PC-9 (cell line): ENCODE results near the gene TTLL8. TPM values are rescaled to one million over a fixed set of nuclear protein-coding genes. Genes with fewer than 3 reads are reported as not detected.

Experiments used
- BruUV-seq: library from RNA; stranded (reverse); fragments of 400-500 nt; replicated peaks from 2 replicates; lab custom pipeline; 2021; lab: Mats Ljungman, UMichigan
- CTCF ChIA-PET: fragments of 300-600 bp; sonication (Branson Sonifier 250); formaldehyde crosslinking; loops from one replicate; lab custom pipeline; 2022; ENCODE audit warnings: antibody characterized with exemption; lab: Charles Lee
- POLR2A ChIA-PET: fragments of 300-600 bp; sonication (Branson Sonifier 250); formaldehyde crosslinking; loops from one replicate; lab custom pipeline; 2022; ENCODE audit warnings: antibody characterized with exemption; ENCODE audit not compliant: unreplicated experiment; lab: Charles Lee
- DNase-seq, 2 experiments: peaks; one replicate each; pipeline versions ENCODE4 v3.0.0 to v3.0.0-alpha.2; 2015 to 2022; ENCODE audit warnings: mixed read lengths in 1 of 2
- H2AFZ ChIP-seq: fragments of 200-600 bp; sonication (generic); 2 replicates; pipeline ENCODE4 v1.8.1; 2017; ENCODE audit warnings: antibody characterized with exemption
- H3F3A ChIP-seq: fragments of 200-600 bp; sonication (generic); 2 replicates; pipeline ENCODE4 v1.8.1; 2017; ENCODE audit warnings: antibody characterized with exemption, mild to moderate bottlenecking, low read depth; ENCODE audit not compliant: insufficient read depth
- H3K27ac ChIP-seq: fragments of 200-600 bp; sonication (generic); 2 replicates; pipeline ENCODE4 v1.6.1; 2016; ENCODE audit warnings: mixed run types
- H3K27me3 ChIP-seq: fragments of 200-600 bp; sonication (generic); 2 replicates; pipeline ENCODE4 v1.6.1; 2016; ENCODE audit warnings: low read depth, mixed run types; ENCODE audit not compliant: insufficient read depth
- H3K36me3 ChIP-seq: fragments of 200-600 bp; sonication (generic); 2 replicates; pipeline ENCODE4 v1.6.1; 2016; ENCODE audit warnings: low read depth, mixed run types
- H3K4me1 ChIP-seq: fragments of 200-600 bp; sonication (generic); replicated peaks from 2 replicates; pipeline ENCODE4 v1.6.1; 2016; ENCODE audit warnings: mixed run types; ENCODE audit not compliant: insufficient read depth
- H3K4me2 ChIP-seq: fragments of 200-600 bp; sonication (generic); 2 replicates; pipeline ENCODE4 v1.6.1; 2017; ENCODE audit warnings: mixed run types
- H3K4me3 ChIP-seq: fragments of 200-600 bp; sonication (generic); 2 replicates; pipeline ENCODE4 v1.6.1; 2016; ENCODE audit warnings: mixed run types
- H3K79me2 ChIP-seq: fragments of 200-600 bp; sonication (generic); 2 replicates; pipeline ENCODE4 v1.6.1; 2017; ENCODE audit warnings: low read depth, mixed run types
- H3K9me2 ChIP-seq: fragments of 200-600 bp; sonication (generic); 2 replicates; pipeline ENCODE4 v1.8.1; 2017; ENCODE audit warnings: mild to moderate bottlenecking; ENCODE audit not compliant: insufficient read depth
- H3K9me3 ChIP-seq: fragments of 200-600 bp; sonication (generic); 2 replicates; pipeline ENCODE4 v1.8.1; 2016; ENCODE audit warnings: low read depth; ENCODE audit not compliant: insufficient read depth
- H4K20me1 ChIP-seq: fragments of 200-600 bp; sonication (generic); 2 replicates; pipeline ENCODE4 v1.8.1; 2017; ENCODE audit not compliant: insufficient read depth
- EZH2 ChIP-seq: fragments of 200-600 bp; sonication (generic); IDR thresholded peaks from 2 replicates; pipeline ENCODE4 v1.8.0; 2017; ENCODE audit warnings: antibody characterized with exemption, low read depth
- intact Hi-C: fragments of 100-400 bp; cut with micrococcal nuclease; formaldehyde crosslinking; loops from one replicate; pipeline ENCODE4 v1.10.0; 2022; ENCODE audit not compliant: unreplicated experiment
- total RNA-seq: library from RNA; stranded (reverse); gene quantifications from 2 replicates; pipeline ENCODE4 v1.2.3, GENCODE V29; 2021
- TF ChIP-seq, protein P1 (sequence below): fragments of 200-600 bp; sonication (generic); conservative IDR thresholded peaks from 2 replicates; pipeline ENCODE4 v1.6.1; 2017; ENCODE audit warnings: mixed run types, antibody characterized with exemption, mild to moderate bottlenecking, moderate library complexity

Gene TTLL8
- total RNA-seq, 1 experiment from 2014 or later = not detected

DNA sequence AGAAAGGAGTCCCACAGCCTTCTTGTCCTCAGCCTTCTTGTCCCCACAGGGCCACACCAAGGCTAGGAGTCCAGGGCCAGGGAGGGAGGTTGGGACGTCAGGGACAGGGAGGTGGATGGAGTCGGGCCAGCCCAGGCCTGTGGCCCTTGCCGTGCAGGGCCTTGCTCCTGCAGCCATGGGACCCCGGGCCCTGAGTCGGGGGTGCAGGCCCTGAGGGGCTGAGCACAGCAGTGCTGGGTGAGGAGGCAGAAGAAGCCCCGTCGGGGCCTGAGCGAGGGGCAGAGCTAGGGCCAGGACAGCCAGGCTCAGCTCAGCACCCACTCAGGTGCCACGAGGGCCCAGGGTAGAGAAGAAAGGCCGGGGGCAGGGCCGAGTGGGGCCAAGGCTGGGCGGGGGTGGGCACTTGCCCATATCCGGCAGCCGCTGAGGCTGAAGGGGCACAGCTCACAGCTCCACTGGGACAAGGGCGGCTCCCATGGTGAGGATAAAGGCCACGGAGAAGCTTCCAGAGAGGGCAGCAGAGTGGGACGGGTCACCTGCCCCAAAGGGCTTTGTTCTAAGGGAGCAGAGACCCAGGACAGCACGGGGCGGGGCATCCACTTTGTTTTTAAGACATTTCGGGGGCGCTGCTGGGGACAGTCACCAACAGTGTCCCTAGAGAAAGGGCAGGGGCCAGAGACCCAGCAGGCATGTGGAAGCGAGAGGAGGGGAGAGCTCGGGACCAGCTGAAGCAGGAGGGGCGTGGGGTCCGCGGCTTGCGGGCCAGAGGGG lies 23.5 kb upstream of the TTLL8 start:
- Histone ChIP-seq H3K4me3 (no peak overlapping the region), H3K9me2 (no peaks in the 10 kb centered on the region), H3K4me1 (no peaks in the 10 kb centered on the region), H3K27me3 (peaks cover 15% of the 10 kb centered on the region), H2AFZ (no peak overlapping the region), H3K27ac (no peak overlapping the region), H3K36me3 (no peaks in the 10 kb centered on the region), H3K9me3 (no peaks in the 10 kb centered on the region), H3K4me2 (no peak overlapping the region), H3F3A (no peaks in the 10 kb centered on the region), H3K79me2 (no peaks in the 10 kb centered on the region), H4K20me1 (no peaks in the 10 kb centered on the region)
- DNase-seq = no peak
- intact Hi-C loops = no loop called here
- ChIA-PET CTCF (no interaction called here), POLR2A (no interaction called here)
- no TSS peak for BruUV-seq
- TF ChIP-seq, protein P1, sequence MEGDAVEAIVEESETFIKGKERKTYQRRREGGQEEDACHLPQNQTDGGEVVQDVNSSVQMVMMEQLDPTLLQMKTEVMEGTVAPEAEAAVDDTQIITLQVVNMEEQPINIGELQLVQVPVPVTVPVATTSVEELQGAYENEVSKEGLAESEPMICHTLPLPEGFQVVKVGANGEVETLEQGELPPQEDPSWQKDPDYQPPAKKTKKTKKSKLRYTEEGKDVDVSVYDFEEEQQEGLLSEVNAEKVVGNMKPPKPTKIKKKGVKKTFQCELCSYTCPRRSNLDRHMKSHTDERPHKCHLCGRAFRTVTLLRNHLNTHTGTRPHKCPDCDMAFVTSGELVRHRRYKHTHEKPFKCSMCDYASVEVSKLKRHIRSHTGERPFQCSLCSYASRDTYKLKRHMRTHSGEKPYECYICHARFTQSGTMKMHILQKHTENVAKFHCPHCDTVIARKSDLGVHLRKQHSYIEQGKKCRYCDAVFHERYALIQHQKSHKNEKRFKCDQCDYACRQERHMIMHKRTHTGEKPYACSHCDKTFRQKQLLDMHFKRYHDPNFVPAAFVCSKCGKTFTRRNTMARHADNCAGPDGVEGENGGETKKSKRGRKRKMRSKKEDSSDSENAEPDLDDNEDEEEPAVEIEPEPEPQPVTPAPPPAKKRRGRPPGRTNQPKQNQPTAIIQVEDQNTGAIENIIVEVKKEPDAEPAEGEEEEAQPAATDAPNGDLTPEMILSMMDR = no peak
- no peak for TF ChIP-seq EZH2

DNA sequence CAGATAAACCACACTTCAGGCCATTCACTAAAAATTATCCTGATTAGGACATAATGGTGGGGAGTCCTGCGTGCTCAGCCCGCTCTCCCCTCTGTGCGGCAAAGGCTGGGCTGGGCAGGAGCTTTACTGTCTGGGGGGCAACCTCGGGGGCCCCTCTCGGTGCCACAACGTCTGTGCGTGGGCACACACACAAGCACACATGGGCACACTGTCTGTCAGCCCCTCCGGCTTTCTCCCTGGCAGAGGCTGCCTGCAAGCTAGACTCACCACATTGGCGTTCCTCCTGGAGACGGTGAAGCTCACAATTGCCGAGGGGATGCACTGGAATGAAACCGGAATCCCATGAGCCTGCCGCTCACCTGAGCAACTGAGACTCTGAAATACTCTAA lies 22.0 kb upstream of the TTLL8 start:
- BruUV-seq = no TSS peak
- no peaks in the 10 kb centered on the region for H3K9me2 ChIP-seq
- no peaks in the 10 kb centered on the region for H3K36me3 ChIP-seq
- H3K79me2 ChIP-seq = no peaks in the 10 kb centered on the region
- H3K9me3 ChIP-seq = no peaks in the 10 kb centered on the region
- intact Hi-C loops = no loop called here
- DNase-seq = no peak
- CTCF ChIA-PET = no interaction called here
- no peaks in the 10 kb centered on the region for H3K4me1 ChIP-seq
- no peak overlapping the region for H3K4me3 ChIP-seq
- no peaks in the 10 kb centered on the region; the same call in 1 of the 2 replicates for H4K20me1 ChIP-seq
- no peak overlapping the region for H3K4me2 ChIP-seq
- H3K27ac ChIP-seq = no peak overlapping the region
- no peaks in the 10 kb centered on the region for H3F3A ChIP-seq
- H2AFZ ChIP-seq = no peak overlapping the region
- peaks cover 18% of the 10 kb centered on the region for H3K27me3 ChIP-seq
- POLR2A ChIA-PET = no interaction called here
- TF ChIP-seq, protein P1 = no peak
- no peak for TF ChIP-seq EZH2

DNA sequence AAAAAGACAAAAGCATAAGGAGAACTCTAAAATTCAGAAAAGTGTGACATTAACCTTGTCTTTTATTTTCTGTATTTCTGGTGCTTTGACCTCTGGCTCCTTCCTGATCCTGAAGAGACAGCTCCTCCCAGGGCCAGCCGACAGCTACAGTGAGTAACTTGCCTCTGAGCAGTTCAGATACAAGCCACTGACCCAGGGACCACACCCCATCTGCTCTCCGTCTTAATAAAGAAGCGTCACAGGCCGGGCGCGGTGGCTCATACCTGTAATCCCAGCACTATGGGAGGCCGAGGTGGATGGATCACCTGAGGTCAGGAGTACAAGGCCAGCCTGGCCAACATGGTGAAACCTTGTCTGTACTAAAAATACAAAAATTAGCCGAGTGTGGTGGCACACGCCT lies 20.7 kb upstream of the TTLL8 start:
- peak in 1 of 2 experiments; percentile 25 for DNase-seq
- CTCF ChIA-PET = no interaction called here
- Histone ChIP-seq H4K20me1 (no peaks in the 10 kb centered on the region; the same call in 1 of the 2 replicates), H3K27me3 (peaks cover 19% of the 10 kb centered on the region), H3F3A (no peaks in the 10 kb centered on the region), H3K4me1 (no peaks in the 10 kb centered on the region), H3K27ac (no peak overlapping the region), H2AFZ (no peak overlapping the region), H3K36me3 (no peaks in the 10 kb centered on the region), H3K79me2 (no peaks in the 10 kb centered on the region), H3K4me2 (no peak overlapping the region), H3K9me2 (no peaks in the 10 kb centered on the region), H3K9me3 (no peaks in the 10 kb centered on the region), H3K4me3 (no peak overlapping the region)
- POLR2A ChIA-PET = no interaction called here
- intact Hi-C loops = no loop called here
- TF ChIP-seq EZH2 = no peak
- TF ChIP-seq, protein P1 = no peak
- no TSS peak for BruUV-seq
